Stimulated activated CD8-positive, alpha-beta memory T cell treated with anti-CD3 and anti-CD28 coated beads, Interleukin-12 subunit alpha, Interleukin-12 subunit beta, amount 100 ng/mL, for 24 hours (primary cell): ENCODE measurements around the gene LPP.
"Not testable (repeated sequence)": the region's sequence is repeated elsewhere in the genome, so short reads cannot be mapped to it uniquely, and the experiment has no call there.

Source experiments
- DNase-seq: peaks from one replicate; pipeline ENCODE4 v3.0.0-alpha.2; 2020; ENCODE audit errors: extremely low read depth

Gene LPP

DNA sequence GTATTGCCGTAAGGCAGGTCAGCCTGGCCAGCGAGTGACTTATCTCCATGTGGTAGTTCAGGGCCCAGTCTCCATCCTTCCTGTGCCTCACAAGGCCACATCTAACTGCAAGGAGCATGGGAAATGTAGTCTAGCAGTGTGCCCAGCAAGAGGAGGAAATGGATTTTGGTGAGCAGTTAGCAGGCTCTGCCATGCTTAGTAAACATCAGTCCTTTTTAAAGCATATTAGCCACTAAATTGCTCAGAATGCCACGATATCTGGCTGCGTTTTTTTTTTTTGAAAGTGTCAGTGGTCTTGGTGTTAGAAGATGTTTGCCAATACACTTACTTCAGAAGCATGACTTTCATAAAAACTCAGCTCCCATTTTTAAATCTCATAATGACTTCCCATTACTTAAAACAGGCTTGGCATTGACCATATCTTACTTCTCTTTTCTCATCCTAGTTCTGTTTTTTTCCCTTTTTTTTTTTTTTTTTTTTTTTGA lies 547.6 kb downstream of the LPP start:
- DNase-seq: no peak

DNA sequence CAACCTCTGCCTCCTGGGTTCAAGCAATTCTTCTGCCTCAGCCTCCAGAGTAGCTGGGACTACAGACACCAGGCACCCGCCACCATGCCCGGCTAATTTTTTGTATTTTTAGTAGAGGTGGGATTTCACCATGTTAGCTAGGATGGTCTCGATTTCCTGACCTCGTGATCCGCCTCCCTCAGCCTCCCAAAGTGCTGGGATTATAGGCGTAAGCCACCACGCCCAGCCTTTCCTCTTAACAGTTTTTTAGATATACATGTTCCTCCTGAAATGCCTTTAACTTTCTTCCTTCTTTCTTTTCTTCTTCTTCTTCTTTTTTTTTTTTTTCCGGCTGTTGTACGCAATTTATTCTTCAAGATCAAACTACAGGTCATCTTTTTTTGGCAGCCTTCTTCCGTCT lies 548.1 kb downstream of the LPP start:
- DNase-seq: not testable (repeated sequence)

DNA sequence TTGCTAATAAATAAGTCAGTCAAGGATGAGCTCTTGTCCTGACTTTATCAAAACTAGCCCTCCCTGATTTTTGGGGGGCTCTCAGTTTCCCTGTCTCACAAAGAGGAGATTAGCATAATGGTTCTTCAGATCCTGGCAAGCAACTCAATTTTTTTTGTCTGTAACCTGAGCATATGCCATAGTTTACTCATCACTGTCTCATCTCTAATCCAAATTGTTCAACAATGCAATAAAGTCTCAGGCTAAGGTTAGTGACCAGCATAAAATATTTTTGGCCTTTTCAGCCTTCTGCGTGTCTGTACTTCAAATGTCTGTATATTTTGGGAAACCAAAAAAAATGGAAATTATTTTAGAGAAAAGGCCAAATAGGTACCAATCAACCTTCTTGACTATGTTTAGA lies 552.2 kb downstream of the LPP start:
- DNase-seq: no peak

- no peak for DNase-seq
Measured at GRCh38 chr3:188706599-188706998, 552.6 kb downstream of the LPP start.

GRCh38 chr3:188707381-188708288 lies 553.7 kb downstream of the LPP start:
- no peak for DNase-seq

GRCh38 chr3:188711881-188712247 lies 557.9 kb downstream of the LPP start:
- no peak for DNase-seq

DNA sequence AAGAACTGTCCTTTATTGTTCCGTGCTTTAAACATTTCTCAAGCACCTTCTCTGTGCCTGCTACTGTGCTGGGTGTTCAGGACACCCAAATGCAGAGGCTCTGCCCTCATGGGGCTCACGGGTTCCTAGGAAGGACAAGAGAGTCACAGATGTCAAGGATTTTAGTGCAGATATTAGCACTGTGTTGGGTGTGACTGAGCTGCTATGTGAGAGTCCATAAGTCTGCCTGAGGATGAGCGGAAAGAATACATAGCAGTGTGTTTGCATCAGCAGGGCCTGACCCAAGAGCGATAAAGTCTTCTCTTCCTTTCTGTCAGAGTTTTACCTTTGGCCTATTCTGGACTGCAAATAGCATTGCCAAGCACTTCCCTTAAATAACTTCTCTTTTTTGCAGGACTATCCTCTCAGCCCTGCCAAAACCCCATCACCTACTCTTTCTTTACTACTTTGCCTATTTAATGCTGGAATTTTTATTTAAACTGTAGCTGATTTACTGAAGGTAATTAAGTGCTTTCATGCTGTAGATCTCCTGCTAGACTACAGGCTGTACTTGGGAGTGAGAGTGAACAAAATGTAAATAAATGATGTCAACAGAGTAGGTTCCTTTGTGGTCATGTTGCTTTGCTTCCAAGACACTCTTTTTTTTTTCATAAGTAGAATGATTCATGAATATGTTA lies 558.4 kb downstream of the LPP start:
- no peak for DNase-seq

DNA sequence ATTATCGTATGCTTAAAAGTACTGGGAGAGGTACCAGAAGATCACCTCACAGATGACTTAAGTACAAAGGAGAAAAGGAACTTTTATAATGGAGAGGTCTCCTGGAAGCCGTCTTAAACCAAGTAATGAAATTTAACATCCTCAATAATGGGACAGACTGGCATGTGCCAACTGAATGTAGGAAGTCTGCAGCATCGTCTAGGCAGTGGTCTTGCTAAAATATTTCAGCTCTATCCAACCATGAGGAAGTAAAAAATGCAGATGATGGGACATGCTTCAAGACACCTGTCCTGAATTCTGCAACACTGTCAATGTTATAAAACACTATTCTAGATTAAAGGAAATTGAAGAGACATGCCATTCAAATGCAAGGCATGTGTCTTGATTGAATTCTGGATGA lies 559.0 kb downstream of the LPP start:
- no peak for DNase-seq

DNA sequence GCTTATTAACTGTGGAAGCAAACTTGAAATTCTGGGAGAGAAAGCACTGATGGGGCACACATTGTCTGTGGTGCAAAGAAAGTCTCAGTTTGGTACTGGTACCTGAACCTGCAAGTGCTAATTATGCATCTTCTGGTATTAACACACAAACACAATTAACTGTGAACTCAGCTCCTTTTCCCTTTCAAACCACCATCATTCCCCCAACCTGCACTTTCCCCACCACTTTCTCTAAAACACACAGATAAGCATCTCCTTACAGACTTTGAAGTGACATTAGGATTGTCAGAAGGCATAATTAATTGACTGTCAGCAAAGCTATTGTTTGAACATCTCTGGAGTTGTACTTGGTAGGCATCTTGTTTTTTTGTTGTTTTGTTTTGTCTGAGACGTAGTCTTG lies 565.6 kb downstream of the LPP start:
- DNase-seq: no peak

GRCh38 chr3:188720215-188720614 lies 566.3 kb downstream of the LPP start:
- no peak for DNase-seq

DNA sequence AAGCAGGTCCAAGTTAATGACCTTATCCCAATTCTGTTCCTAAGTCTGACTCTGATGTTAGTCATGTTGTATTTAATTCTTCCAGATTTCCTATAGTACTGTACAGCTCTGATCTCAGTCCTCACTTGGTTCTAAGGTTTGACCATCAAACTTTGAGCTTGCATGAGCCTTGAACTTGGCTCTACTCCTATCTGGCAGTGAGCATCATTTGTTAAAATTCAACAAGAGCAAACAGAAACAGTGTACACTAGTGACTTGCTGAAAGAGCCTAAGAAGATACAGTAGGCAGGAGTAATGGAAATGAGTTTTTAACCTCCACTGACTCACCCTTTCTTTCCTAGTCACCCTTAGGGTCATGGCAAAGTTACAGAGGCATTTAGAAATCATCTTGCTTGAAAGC lies 566.7 kb downstream of the LPP start:
- DNase-seq: no peak

DNA sequence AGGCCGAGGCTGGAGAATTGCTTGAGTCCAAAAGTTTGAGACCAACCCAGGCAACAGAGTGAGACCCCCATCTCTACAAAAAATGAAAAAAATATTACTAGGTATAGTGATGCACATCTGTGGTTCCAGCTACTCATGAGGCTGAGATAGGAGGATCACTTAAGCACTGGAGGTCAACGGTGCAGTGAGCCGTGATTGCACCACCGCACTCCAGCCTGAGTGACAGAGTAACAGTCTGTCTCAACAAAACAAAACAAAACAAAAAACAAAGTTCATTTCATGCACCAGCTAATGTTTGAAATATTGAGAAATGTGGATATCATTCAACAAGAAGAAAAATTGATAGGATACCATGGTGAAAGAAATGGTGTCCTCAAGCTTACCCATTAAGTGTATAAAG lies 567.4 kb downstream of the LPP start:
- DNase-seq: no peak

- DNase-seq: no peak
Measured at GRCh38 chr3:188721990-188722389, 568.0 kb downstream of the LPP start.

DNA sequence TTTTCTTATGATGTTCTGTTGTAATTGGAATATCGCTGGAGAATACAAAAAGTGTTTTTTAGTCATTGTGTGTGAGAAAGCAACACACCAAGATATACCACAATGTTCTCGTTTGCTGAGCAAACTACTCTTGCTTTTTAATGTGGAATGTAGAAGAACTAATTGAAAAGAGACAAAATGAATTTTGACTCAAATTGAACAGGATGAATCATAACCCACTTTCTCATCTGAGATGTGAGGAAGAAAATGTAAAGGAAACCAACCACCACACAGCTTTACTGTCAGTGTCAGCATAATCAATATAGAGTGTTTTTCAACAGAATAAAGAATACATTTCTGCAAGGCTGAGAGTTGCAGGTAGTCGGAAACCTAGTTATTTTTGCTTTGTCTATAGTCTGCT lies 569.0 kb downstream of the LPP start:
- no peak for DNase-seq

GRCh38 chr3:188727052-188727451 lies 573.1 kb downstream of the LPP start:
- no peak for DNase-seq

DNA sequence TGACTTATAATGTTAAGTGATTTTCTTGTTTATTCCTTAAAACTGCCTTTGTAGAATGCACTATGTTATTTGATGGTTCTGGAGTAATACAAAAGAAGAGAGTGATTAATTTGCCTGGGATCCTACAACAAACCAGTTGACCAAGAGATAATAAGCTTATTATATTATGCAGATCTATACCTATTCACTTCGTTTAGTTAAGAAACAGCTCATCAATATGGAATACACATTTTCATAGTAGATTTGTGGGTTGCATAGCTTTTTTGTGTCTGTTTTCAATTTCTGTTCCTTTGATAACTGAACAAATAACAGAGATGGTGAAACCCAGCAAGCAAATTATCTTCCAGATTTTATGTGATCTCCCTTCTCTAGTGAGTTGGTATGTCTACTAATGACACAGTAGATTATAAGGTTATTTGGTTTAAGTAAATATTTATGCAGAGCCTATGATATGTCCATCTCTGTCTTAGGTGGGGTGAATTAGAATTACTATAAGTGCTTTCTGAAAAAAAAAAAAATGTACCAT lies 574.5 kb downstream of the LPP start:
- no peak for DNase-seq

- DNase-seq: no peak
Measured at GRCh38 chr3:188729422-188729821, 575.5 kb downstream of the LPP start.

DNA sequence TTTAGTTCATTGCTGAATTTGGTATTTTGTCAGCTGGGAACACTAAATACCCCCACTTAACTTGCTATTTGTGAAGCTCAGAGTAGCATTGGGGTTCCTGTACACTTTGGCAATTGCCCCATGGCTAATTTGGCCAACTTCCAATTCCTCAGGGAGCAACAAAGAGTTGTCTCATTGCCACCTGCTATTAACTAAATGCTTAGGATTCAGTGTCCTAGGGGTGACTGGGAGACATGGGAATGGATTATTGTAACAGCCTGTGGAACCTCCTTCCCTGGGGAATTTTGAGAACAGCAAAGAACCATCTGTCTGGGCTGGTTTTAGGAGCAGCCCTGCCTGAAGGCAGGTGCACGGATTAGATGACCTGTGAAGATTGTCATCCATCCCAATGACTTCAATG lies 580.4 kb downstream of the LPP start:
- DNase-seq: no peak

DNA sequence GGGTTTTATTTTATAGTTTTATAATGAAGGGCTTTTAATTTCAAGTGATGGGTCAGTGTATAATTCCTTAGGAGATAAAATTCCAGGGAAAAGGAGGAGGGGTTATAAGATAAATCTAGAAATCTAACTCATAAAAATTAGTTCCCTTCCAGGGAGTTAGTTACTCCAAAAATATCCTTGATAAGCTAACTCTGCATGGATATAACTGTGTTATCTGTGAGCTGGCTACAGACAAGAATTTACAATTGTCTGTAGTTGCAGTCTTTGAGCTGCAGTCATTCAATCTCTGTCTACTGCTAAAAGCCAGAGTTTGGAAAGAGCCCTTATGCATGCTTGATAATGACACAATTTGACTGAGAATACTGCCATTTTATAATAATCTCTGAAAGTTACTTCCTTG lies 585.6 kb downstream of the LPP start:
- no peak for DNase-seq

DNA sequence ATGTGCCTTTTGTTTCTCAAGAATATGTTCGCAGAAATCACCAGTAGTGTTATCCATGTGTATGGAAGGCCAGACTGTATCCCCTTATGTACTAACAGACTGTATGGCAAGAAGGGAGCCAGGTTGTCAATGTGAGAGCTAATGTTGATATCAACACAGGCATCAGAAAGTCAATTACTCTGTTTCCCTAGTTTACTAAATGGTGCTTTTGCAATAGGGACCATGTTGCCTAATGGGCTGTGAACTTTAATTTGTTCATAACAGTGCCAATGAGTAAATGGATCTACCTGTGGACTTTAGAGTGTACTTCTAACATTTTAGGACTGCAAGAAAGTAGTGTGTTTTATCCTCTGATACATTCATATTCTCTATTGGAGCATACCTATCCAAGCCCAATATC lies 586.1 kb downstream of the LPP start:
- DNase-seq: no peak

- no peak for DNase-seq
Measured at GRCh38 chr3:188742755-188743550, 589.0 kb downstream of the LPP start.

DNA sequence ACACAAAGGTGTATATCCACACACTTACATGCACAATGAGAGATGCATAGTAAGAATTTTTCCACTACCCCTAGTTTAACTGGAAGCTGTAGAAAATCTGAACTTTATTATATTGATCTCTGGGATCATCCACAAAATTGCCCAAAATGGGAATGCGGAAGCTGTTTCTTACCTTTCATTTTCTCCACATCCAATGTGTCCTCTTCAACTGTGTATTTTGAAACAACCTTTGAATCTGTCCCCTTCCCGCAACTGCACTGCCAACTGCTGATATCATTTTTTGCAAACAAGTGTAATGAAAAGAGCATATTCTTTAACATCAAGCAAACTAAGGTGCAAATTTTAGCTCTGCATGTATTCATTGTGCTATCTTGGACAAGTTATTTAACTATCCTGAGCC lies 590.2 kb downstream of the LPP start:
- DNase-seq: no peak
